PC-9 (cell line): Measurements from ENCODE around the gene PRKCH. TPM values are rescaled to one million over a fixed set of nuclear protein-coding genes. Genes with fewer than 3 reads are reported as not detected.

Source experiments
- BruUV-seq: library from RNA; stranded (reverse); fragments of 400-500 nt; replicated peaks from 2 replicates; lab custom pipeline; 2021; lab: Mats Ljungman, UMichigan
- CTCF ChIA-PET: fragments of 300-600 bp; sonication (Branson Sonifier 250); formaldehyde crosslinking; loops from one replicate; lab custom pipeline; 2022; ENCODE audit warnings: antibody characterized with exemption; lab: Charles Lee
- POLR2A ChIA-PET: fragments of 300-600 bp; sonication (Branson Sonifier 250); formaldehyde crosslinking; loops from one replicate; lab custom pipeline; 2022; ENCODE audit warnings: antibody characterized with exemption; ENCODE audit not compliant: unreplicated experiment; lab: Charles Lee
- DNase-seq, 2 experiments: peaks; one replicate each; pipeline versions ENCODE4 v3.0.0 to v3.0.0-alpha.2; 2015 to 2022; ENCODE audit warnings: mixed read lengths in 1 of 2
- H2AFZ ChIP-seq: fragments of 200-600 bp; sonication (generic); 2 replicates; pipeline ENCODE4 v1.8.1; 2017; ENCODE audit warnings: antibody characterized with exemption
- H3F3A ChIP-seq: fragments of 200-600 bp; sonication (generic); 2 replicates; pipeline ENCODE4 v1.8.1; 2017; ENCODE audit warnings: antibody characterized with exemption, mild to moderate bottlenecking, low read depth; ENCODE audit not compliant: insufficient read depth
- H3K27ac ChIP-seq: fragments of 200-600 bp; sonication (generic); 2 replicates; pipeline ENCODE4 v1.6.1; 2016; ENCODE audit warnings: mixed run types
- H3K27me3 ChIP-seq: fragments of 200-600 bp; sonication (generic); 2 replicates; pipeline ENCODE4 v1.6.1; 2016; ENCODE audit warnings: low read depth, mixed run types; ENCODE audit not compliant: insufficient read depth
- H3K36me3 ChIP-seq: fragments of 200-600 bp; sonication (generic); 2 replicates; pipeline ENCODE4 v1.6.1; 2016; ENCODE audit warnings: low read depth, mixed run types
- H3K4me1 ChIP-seq: fragments of 200-600 bp; sonication (generic); replicated peaks from 2 replicates; pipeline ENCODE4 v1.6.1; 2016; ENCODE audit warnings: mixed run types; ENCODE audit not compliant: insufficient read depth
- H3K4me2 ChIP-seq: fragments of 200-600 bp; sonication (generic); 2 replicates; pipeline ENCODE4 v1.6.1; 2017; ENCODE audit warnings: mixed run types
- H3K4me3 ChIP-seq: fragments of 200-600 bp; sonication (generic); 2 replicates; pipeline ENCODE4 v1.6.1; 2016; ENCODE audit warnings: mixed run types
- H3K79me2 ChIP-seq: fragments of 200-600 bp; sonication (generic); 2 replicates; pipeline ENCODE4 v1.6.1; 2017; ENCODE audit warnings: low read depth, mixed run types
- H3K9me2 ChIP-seq: fragments of 200-600 bp; sonication (generic); 2 replicates; pipeline ENCODE4 v1.8.1; 2017; ENCODE audit warnings: mild to moderate bottlenecking; ENCODE audit not compliant: insufficient read depth
- H3K9me3 ChIP-seq: fragments of 200-600 bp; sonication (generic); 2 replicates; pipeline ENCODE4 v1.8.1; 2016; ENCODE audit warnings: low read depth; ENCODE audit not compliant: insufficient read depth
- H4K20me1 ChIP-seq: fragments of 200-600 bp; sonication (generic); 2 replicates; pipeline ENCODE4 v1.8.1; 2017; ENCODE audit not compliant: insufficient read depth
- EZH2 ChIP-seq: fragments of 200-600 bp; sonication (generic); IDR thresholded peaks from 2 replicates; pipeline ENCODE4 v1.8.0; 2017; ENCODE audit warnings: antibody characterized with exemption, low read depth
- intact Hi-C: fragments of 100-400 bp; cut with micrococcal nuclease; formaldehyde crosslinking; loops from one replicate; pipeline ENCODE4 v1.10.0; 2022; ENCODE audit not compliant: unreplicated experiment
- total RNA-seq: library from RNA; stranded (reverse); gene quantifications from 2 replicates; pipeline ENCODE4 v1.2.3, GENCODE V29; 2021
- TF ChIP-seq, protein P1 (sequence below): fragments of 200-600 bp; sonication (generic); conservative IDR thresholded peaks from 2 replicates; pipeline ENCODE4 v1.6.1; 2017; ENCODE audit warnings: mixed run types, antibody characterized with exemption, mild to moderate bottlenecking, moderate library complexity

The PRKCH gene
- total RNA-seq, 1 experiment from 2014 or later = 32.4 TPM

DNA sequence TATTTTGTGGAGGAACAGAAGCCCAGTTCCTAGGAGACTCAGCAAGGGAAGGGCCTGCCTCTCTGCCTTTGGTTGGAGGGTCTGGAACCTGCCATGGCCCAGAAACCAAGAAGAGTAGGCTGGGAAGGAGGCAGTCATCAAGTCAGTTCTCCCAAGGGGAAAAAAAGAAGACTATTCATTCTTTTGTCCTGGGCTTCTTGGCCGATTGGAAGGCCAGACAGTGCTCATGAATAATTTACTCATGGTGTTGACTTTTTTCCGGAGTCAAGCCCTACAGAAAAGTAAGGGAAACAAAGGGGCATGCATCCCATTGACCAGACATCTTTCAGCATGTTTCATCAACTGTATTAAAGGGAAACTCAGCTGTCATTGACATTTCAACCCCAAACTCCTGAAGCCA, 168.1 kb downstream of the PRKCH start:
- Histone ChIP-seq H3K9me2 (no peaks in the 10 kb centered on the region), H3K4me2 (no peak overlapping the region), H3F3A (peaks cover 21% of the 10 kb centered on the region; the same call in 1 of the 2 replicates), H2AFZ (no peak overlapping the region), H3K27ac (peak overlapping the region; percentile 30; the same call in 1 of the 2 replicates), H4K20me1 (no peaks in the 10 kb centered on the region), H3K27me3 (no peaks in the 10 kb centered on the region), H3K4me1 (peaks cover 38% of the 10 kb centered on the region), H3K9me3 (no peaks in the 10 kb centered on the region), H3K79me2 (no peaks in the 10 kb centered on the region), H3K36me3 (peaks cover 26% of the 10 kb centered on the region; the same call in 1 of the 2 replicates), H3K4me3 (no peak overlapping the region)
- ChIA-PET CTCF (no interaction called here), POLR2A (no interaction called here)
- intact Hi-C loops = no loop called here
- no peak for DNase-seq
- no TSS peak for BruUV-seq
- no peak for TF ChIP-seq EZH2
- TF ChIP-seq, protein P1, sequence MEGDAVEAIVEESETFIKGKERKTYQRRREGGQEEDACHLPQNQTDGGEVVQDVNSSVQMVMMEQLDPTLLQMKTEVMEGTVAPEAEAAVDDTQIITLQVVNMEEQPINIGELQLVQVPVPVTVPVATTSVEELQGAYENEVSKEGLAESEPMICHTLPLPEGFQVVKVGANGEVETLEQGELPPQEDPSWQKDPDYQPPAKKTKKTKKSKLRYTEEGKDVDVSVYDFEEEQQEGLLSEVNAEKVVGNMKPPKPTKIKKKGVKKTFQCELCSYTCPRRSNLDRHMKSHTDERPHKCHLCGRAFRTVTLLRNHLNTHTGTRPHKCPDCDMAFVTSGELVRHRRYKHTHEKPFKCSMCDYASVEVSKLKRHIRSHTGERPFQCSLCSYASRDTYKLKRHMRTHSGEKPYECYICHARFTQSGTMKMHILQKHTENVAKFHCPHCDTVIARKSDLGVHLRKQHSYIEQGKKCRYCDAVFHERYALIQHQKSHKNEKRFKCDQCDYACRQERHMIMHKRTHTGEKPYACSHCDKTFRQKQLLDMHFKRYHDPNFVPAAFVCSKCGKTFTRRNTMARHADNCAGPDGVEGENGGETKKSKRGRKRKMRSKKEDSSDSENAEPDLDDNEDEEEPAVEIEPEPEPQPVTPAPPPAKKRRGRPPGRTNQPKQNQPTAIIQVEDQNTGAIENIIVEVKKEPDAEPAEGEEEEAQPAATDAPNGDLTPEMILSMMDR = no peak

- BruUV-seq = no TSS peak
- POLR2A ChIA-PET = no interaction called here
- no peaks in the 10 kb centered on the region for H3K9me3 ChIP-seq
- H3K4me3 ChIP-seq = no peak overlapping the region
- peak in 1 of 2 experiments; percentile 63 for DNase-seq
- intact Hi-C loops = no loop called here
- CTCF ChIA-PET = no interaction called here
- H3K27me3 ChIP-seq = no peaks in the 10 kb centered on the region
- H4K20me1 ChIP-seq = no peaks in the 10 kb centered on the region
- no peak overlapping the region for H2AFZ ChIP-seq
- no peaks in the 10 kb centered on the region for H3K79me2 ChIP-seq
- H3K36me3 ChIP-seq = peaks cover 26% of the 10 kb centered on the region; the same call in 1 of the 2 replicates
- peaks cover 3% of the 10 kb centered on the region; the same call in 1 of the 2 replicates for H3K9me2 ChIP-seq
- H3K4me2 ChIP-seq = no peak overlapping the region
- peaks cover 34% of the 10 kb centered on the region for H3K4me1 ChIP-seq
- peaks cover 17% of the 10 kb centered on the region; the same call in 1 of the 2 replicates for H3F3A ChIP-seq
- TF ChIP-seq, protein P1 = no peak
- TF ChIP-seq EZH2 = no peak
- H3K27ac ChIP-seq = peak overlapping the region; percentile 30; the same call in 1 of the 2 replicates
Observed at GRCh38 chr14:61489932-61490331, 168.6 kb downstream of the PRKCH start.

DNA sequence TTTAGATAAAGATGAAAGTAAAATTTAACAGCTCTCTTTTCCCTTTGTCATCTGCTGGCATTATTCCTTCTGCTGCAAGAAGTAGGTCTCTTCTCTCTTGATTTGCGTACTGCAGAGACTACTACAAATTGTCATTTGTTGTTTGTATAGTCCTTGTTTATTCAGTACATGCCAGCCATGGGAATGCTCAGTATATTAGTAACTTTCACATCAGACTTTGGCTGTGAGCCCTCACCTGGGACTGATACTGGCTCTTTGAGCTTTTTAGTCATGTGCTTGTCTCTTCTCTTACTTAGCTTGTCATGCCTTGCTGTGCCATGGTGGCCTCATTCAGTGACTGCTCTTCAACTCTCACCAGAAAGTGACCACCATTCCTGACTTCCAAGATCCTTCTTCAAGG, 169.8 kb downstream of the PRKCH start:
- peak overlapping the region; percentile 30; the same call in 1 of the 2 replicates for H3K27ac ChIP-seq
- ChIA-PET CTCF (no interaction called here), POLR2A (no interaction called here)
- no peaks in the 10 kb centered on the region for H4K20me1 ChIP-seq
- intact Hi-C loops = no loop called here
- peaks cover 21% of the 10 kb centered on the region; the same call in 1 of the 2 replicates for H3K4me1 ChIP-seq
- no peak overlapping the region for H3K4me2 ChIP-seq
- no TSS peak for BruUV-seq
- no peaks in the 10 kb centered on the region for H3K27me3 ChIP-seq
- TF ChIP-seq EZH2 = no peak
- TF ChIP-seq, protein P1 = no peak
- peaks cover 22% of the 10 kb centered on the region; the same call in 1 of the 2 replicates for H3K36me3 ChIP-seq
- DNase-seq = peak in 1 of 2 experiments; percentile 71
- H3K9me3 ChIP-seq = no peaks in the 10 kb centered on the region
- H3K9me2 ChIP-seq = peaks cover 3% of the 10 kb centered on the region; the same call in 1 of the 2 replicates
- peaks cover 7% of the 10 kb centered on the region; the same call in 1 of the 2 replicates for H3F3A ChIP-seq
- H3K79me2 ChIP-seq = no peaks in the 10 kb centered on the region
- H3K4me3 ChIP-seq = no peak overlapping the region
- no peak overlapping the region for H2AFZ ChIP-seq
